ENCODE data around the gene GCC1.

GRCh38 chr7:127612263-127612662 lies 26.9 kb upstream of the GCC1 start:
- TF ChIP-seq CTCF (IDR thresholded peaks at IDR 0.05) (no peak), POLR2A (IDR thresholded peaks at IDR 0.05) (no peak)

All from sigmoid colon (tissue), 3 donors.